Astrocyte of the spinal cord (primary cell): ENCODE measurements around the gene GGT6.
"Not testable (repeated sequence)": the region's sequence is repeated elsewhere in the genome, so short reads cannot be mapped to it uniquely, and the experiment has no call there.

Experiments used
- DNase-seq: peaks from one replicate; pipeline ENCODE4 v3.0.0; 2011; ENCODE audit warnings: low read depth, low spot score
- H3K4me3 ChIP-seq: 2 replicates; pipeline ENCODE4 v1.5.1; 2011; ENCODE audit warnings: low read depth, mild to moderate bottlenecking, low read length, moderate library complexity
- CTCF ChIP-seq: IDR thresholded peaks from 2 replicates; pipeline ENCODE4 v1.5.1; 2012; ENCODE audit warnings: low read depth, mild to moderate bottlenecking, low read length, inconsistent platforms
- in situ Hi-C: cut with HindIII; loops from 2 replicates; pipeline ENCODE4 v1.10.0; 2017; ENCODE audit warnings: low sequenced_read_pairs

GGT6 gene

GRCh38 chr17:4583206-4583605 lies 22.8 kb upstream of the GGT6 start:
- in situ Hi-C loops: no loop called here
- no peak for DNase-seq
- no peak for TF ChIP-seq CTCF
- no peak overlapping the region for H3K4me3 ChIP-seq

- no peak overlapping the region for H3K4me3 ChIP-seq
- in situ Hi-C loops: no loop called here
- no peak for DNase-seq
- no peak for TF ChIP-seq CTCF
Measured at GRCh38 chr17:4582691-4583090, 22.3 kb upstream of the GGT6 start.

- in situ Hi-C loops: no loop called here
- DNase-seq: no peak
- no peak for TF ChIP-seq CTCF
- no peak overlapping the region for H3K4me3 ChIP-seq
Measured at GRCh38 chr17:4582101-4582501, 21.7 kb upstream of the GGT6 start.

GRCh38 chr17:4580291-4580690 lies 19.9 kb upstream of the GGT6 start:
- no peak for DNase-seq
- TF ChIP-seq CTCF: no peak
- no peak overlapping the region for H3K4me3 ChIP-seq
- in situ Hi-C loops: no loop called here

GRCh38 chr17:4579678-4580077 lies 19.3 kb upstream of the GGT6 start:
- in situ Hi-C loops: no loop called here
- no peak for DNase-seq
- no peak overlapping the region for H3K4me3 ChIP-seq
- no peak for TF ChIP-seq CTCF

GRCh38 chr17:4578349-4578748 lies 18.0 kb upstream of the GGT6 start:
- DNase-seq, in situ Hi-C loops, H3K4me3 ChIP-seq: not testable (repeated sequence)

- no peak for TF ChIP-seq CTCF
- no peak for DNase-seq
- in situ Hi-C loops: no loop called here
- H3K4me3 ChIP-seq: no peak overlapping the region
Measured at GRCh38 chr17:4577386-4577993, 17.1 kb upstream of the GGT6 start.
